SKM-1 treated with dmso at 0.1 percent for 144 hours (cell line): ENCODE results near the gene CD4.

ENCODE experiments used
- DNase-seq: peaks from one replicate; lab custom pipeline; 2025; ENCODE audit not compliant: unreplicated experiment; lab: John Stamatoyannopoulos, UW

CD4 gene

GRCh38 chr12:6777386-6777785, 11.9 kb upstream of the CD4 start:
- no peak for DNase-seq

DNA sequence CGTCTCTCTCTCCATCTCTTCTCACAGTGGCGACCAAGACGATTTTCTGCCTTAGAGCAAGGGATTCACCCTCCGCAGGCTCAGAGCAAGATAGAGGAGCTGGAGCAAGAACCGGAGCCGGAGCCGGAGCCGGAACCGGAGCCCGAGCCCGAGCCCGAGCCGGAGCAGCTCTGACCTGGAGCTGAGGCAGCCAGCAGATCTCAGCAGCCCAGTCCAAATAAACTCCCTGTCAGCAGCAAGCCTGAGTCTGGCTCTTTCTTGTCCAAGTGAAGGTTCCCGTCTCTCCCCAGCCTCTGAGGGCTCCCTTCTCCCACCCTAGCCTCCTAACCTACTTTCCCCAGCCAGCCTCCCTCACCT, 11.1 kb upstream of the CD4 start:
- no peak for DNase-seq

- peak; percentile 57 for DNase-seq
These were observed 10.5 kb upstream of the CD4 start for GRCh38 chr12:6778574-6779550.

DNA sequence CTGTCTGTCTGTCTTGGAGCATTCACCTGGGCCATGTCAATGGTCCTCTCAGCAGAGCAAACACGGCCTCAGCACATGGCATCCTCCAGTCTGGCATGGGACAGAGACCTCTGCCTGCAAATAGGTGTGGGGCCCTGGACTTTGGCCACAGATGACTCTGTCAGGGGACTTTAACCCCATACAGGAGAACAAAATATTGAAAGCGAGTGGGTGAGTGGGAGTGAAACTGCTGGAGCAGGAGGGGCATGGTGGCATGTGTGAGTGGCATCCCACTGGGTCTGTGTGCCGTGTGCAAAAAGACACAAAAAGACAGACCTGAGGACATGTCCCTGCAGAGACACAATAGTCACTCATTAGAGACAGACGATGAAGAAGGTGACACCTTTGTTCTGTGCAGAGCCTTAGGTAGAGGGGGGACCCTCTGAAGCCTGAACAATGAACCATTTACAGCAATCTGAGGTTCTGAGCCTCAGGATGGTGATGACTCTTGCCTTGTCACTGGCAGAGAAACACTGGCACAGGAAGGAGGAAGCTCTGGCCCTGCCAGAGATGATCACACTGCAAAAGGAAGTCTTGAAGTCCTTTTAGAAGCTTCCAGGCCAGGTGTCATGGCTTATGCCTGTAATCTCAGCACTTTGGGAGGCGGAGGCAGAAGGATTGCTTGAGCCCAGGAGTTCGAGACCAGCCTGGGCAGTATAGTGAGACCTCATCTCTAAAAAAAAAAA, 9.5 kb upstream of the CD4 start:
- DNase-seq = no peak

DNA sequence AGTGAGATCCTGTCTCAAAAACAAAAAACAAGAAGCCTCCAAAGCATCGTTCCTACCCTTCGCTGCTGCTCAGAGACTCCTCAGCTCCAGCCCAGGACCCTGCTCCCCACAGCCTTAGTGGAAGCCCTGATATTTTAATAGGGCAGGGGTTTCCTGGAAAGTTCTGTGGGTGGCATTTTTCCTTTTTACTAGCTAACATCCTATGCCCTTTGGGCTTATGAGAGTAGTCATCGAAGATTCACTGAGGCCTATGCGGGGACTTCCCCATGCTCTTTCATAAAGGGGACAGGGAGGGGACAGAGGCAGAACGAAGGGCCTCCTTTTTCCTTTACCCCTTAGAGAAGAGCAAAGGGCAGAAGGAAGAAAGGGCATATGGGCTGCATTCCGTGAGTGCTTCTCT, 8.8 kb upstream of the CD4 start:
- DNase-seq = no peak

GRCh38 chr12:6782119-6782518, 7.2 kb upstream of the CD4 start:
- no peak for DNase-seq

DNA sequence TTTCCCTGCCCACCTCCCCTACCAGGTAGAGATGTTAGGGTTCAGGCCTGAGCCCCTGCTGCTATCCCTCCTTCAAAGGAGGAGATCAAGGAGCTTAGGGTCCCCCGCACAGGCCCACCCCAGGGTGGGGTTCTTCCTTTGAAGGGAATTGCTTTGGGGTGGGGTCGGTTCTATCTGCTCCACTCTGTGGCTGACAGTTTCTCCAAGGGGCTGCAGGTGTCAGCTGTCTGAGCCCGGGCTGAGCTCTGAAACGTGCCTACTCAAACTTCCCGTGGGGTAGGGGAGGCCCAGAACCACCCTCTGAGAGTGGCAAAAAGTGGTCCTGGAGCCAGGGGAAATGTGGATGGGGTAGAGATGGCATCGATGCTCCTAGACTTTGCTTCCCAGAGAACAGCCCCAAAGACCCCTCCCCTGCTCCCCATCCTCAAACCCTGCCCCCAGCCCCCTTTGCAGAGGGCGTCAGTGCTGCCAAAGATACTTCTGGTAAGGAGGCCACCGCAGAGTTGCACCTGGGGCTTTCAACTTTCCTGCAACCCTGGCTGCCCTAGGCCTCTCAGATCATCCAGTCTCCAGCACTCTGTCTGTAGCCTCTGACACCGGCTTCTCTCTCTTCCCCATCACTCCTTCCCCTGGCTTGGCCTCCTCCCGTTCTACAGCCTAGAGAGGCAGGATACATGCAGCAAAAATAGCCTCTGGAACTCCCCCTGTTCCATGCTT, 6.3 kb upstream of the CD4 start:
- DNase-seq = no peak

- DNase-seq = no peak
These were observed 5.5 kb upstream of the CD4 start for GRCh38 chr12:6783828-6784227.

- no peak for DNase-seq
These were observed 5.0 kb upstream of the CD4 start for GRCh38 chr12:6784296-6784695.

- no peak for DNase-seq
These were observed 4.6 kb upstream of the CD4 start for GRCh38 chr12:6784761-6785160.

- DNase-seq = no peak
These were observed 2.8 kb upstream of the CD4 start for GRCh38 chr12:6786416-6787094.

GRCh38 chr12:6787309-6787708, 2.0 kb upstream of the CD4 start:
- no peak for DNase-seq

- no peak for DNase-seq
These were observed 1.3 kb downstream of the CD4 start for GRCh38 chr12:6790496-6791150.

DNA sequence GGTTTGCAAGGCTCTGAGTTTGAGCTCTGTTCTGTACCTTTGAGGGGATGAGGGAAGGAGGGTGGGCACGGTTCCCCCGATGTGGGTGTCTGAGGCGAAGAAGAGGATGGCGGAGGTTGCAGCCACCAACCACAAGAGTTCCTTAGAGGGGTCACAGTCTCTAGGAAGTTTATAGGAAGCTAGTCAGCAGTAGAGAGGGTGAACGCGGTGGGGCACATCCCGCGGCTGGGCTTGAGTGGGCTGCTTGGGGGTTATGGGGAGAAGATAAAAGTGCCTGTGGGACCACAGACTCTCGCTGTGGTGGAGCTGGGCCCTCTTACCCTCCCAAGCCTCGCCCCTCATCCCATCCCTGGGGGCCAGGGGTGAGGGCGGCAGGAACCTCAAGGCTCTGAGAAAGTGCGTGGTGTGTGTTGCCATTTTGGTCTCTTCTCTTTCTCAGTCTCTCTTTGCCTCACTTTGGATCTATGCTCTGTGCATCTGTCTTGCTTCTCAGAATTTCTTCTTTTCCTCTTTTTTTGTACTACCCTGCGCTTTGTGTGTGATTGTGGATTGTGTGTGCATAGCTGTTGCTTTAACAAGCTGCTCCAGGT, 2.7 kb downstream of the CD4 start:
- DNase-seq = no peak

DNA sequence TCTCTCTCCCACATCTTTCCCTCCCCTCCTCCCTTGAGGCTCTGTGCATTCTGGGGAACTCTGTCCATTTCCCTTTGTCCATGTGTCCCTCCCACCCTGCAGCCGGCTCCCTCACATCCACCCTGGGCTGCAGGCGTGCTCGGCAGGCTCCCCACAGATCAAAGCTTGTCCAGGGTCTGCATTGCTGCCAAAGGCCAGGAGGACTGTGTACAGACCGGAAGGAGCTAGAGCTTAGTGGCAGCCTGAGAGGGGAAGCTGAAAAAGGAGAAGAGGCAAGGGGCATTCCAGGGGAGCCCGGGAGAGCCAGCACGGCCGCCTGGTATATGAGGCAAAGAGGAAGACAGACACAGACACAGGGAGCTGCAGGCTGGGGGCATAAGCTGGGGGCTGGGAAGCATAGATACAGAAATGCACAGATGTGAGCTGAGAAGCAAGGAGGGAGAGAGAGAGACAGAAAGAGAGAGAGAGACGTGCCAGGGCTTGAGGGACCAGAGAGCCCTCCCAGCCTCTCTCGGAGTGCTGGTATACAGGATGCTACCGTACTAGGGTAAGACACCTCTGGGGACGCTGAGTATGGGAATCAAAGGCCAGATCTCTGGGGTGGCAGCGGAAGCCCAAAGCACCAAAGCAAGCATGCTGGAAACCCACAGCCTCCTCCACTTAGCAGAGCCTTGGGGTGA, 3.3 kb downstream of the CD4 start:
- DNase-seq = peak; percentile 64

- DNase-seq = no peak
These were observed 5.8 kb downstream of the CD4 start for GRCh38 chr12:6795088-6795487.

- DNase-seq = no peak
These were observed 7.2 kb downstream of the CD4 start for GRCh38 chr12:6796576-6796975.

GRCh38 chr12:6799147-6799546, 9.8 kb downstream of the CD4 start:
- no peak for DNase-seq

DNA sequence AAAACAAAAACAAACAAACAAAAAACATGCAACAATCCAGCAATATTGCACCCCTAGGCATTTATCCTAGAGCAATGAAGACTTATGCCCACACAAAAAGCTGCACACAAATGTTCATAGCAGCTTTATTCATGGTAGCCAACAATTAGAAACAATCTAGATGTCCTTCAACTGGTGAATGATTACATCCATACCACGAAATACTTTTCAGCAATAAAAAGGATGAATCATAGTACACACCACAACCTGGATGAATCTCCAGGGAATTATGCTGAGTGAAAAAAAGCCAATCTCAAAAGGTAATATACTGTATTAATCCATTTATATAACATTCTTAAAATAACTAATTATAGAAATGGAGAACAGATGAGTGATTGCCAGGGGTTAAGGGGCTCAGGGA, 17.8 kb downstream of the CD4 start:
- no peak for DNase-seq

DNA sequence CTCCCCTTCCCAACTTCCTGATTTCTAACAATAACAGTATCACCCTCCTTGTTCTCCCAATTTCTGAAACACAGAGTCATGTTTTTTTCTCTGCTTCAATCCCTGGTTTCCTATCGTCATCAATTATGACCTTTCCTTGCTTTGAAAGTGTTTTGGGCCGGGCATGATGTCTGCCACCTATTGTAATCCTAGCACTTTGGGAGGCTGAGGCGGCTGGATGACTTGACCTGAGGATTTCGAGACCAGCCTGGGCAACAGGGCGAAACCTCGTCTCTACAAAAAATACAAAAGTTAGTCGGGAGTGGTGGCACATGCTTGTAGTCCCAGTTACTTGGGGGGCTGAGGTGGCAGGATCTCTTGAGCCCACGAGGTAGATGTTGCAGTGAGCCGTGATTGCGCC, 19.7 kb downstream of the CD4 start:
- DNase-seq = no peak
